Mucosa of descending colon (tissue), 3 donors: ENCODE measurements around the gene CIAO2B. TPM values are rescaled to one million over a fixed set of nuclear protein-coding genes. Genes with fewer than 3 reads are reported as not detected.
"Not testable (repeated sequence)": the region's sequence is repeated elsewhere in the genome, so short reads cannot be mapped to it uniquely, and the experiment has no call there.

Experiments
- ATAC-seq: fragments of 200-7000 bp; cut with Tn5 transposase; one replicate; pipeline ENCODE4 v1.9.1; 2020; ENCODE audit warnings: mild to moderate bottlenecking, moderate library complexity
- DNase-seq, 3 donors: peaks; one replicate each; pipeline ENCODE4 v3.0.0-alpha.2; 2020
- H3K36me3 ChIP-seq: fragments of 200-600 bp; one replicate; pipeline ENCODE4 v1.8.0; 2021; ENCODE audit warnings: low read depth, mild to moderate bottlenecking
- H3K4me1 ChIP-seq: fragments of 200-600 bp; one replicate; pipeline ENCODE4 v1.8.0; 2021; ENCODE audit warnings: low read depth, mild to moderate bottlenecking
- H3K4me3 ChIP-seq: fragments of 200-600 bp; one replicate; pipeline ENCODE4 v1.8.0; 2021; ENCODE audit warnings: mild to moderate bottlenecking
- H3K9me3 ChIP-seq: fragments of 200-600 bp; one replicate; pipeline ENCODE4 v1.8.0; 2021; ENCODE audit warnings: mild to moderate bottlenecking
- CTCF ChIP-seq: fragments of 200-600 bp; IDR thresholded peaks from one replicate; pipeline ENCODE4 v1.8.0; 2022; ENCODE audit warnings: antibody characterized with exemption, mild to moderate bottlenecking
- intact Hi-C, 2 donors: fragments of 100-400 bp; cut with DNase I in 1 of 2; cut with micrococcal nuclease in 1 of 2; formaldehyde crosslinking; loops; one replicate each; pipeline versions ENCODE4 v1.11.0 to v1.11.1; 2022; cut with DNase I, micrococcal nuclease
- total RNA-seq, 3 donors: library from RNA; stranded (reverse); fragmentation: NEBNext Ultra II Directional in 2 of 3; extraction: Animal tissue kit (Norgen Biotek cat#: 25700) in 2 of 3; gene quantifications; one replicate each; pipeline versions ENCODE4 v1.2.1 to v1.2.4, GENCODE V29; 2021 to 2023
- donor health status: DM: no; HTN: no; CAD: no; lungs with moderate emphysema.
- donor health status: DM: no; HTN: no; CAD: no.
- donor health status: DM: no; HTN: yes; CAD: no.

Gene CIAO2B
- total RNA-seq, 3 donors from 2014 or later, result 72.5 to 78.1 (median 76.5) TPM

- Histone ChIP-seq H3K36me3 (no peaks in the 10 kb centered on the region), H3K4me3 (no peak overlapping the region), H3K4me1 (peaks cover 38% of the 10 kb centered on the region), H3K9me3 (no peaks in the 10 kb centered on the region)
- TF ChIP-seq CTCF, result no peak
- intact Hi-C loops, result no loop called here
- no peak for ATAC-seq
- DNase-seq, result no peak
Measured at GRCh38 chr16:66898933-66899309, 35.3 kb downstream of the CIAO2B start.

- H3K9me3 ChIP-seq, result no peaks in the 10 kb centered on the region
- no peak overlapping the region for H3K4me3 ChIP-seq
- intact Hi-C loops, result no loop called here
- DNase-seq (peak in 1 of 3 donors; percentile 35), ATAC-seq (no peak)
- TF ChIP-seq CTCF, result no peak
- peaks cover 38% of the 10 kb centered on the region for H3K4me1 ChIP-seq
- no peaks in the 10 kb centered on the region for H3K36me3 ChIP-seq
Measured at GRCh38 chr16:66898207-66898606, 36.0 kb downstream of the CIAO2B start.

GRCh38 chr16:66896682-66897081 lies 37.5 kb downstream of the CIAO2B start:
- H3K9me3 ChIP-seq, H3K4me3 ChIP-seq, H3K36me3 ChIP-seq, intact Hi-C loops: not testable (repeated sequence)
- peaks cover 38% of the 10 kb centered on the region for H3K4me1 ChIP-seq
- peak; percentile 15 for ATAC-seq
- DNase-seq, result peak in 2 of 3 donors; percentile 18 to 41

GRCh38 chr16:66895999-66896398 lies 38.2 kb downstream of the CIAO2B start:
- Histone ChIP-seq H3K4me1 (peaks cover 33% of the 10 kb centered on the region), H3K4me3 (no peak overlapping the region), H3K36me3 (no peaks in the 10 kb centered on the region), H3K9me3 (no peaks in the 10 kb centered on the region)
- intact Hi-C loops, result no loop called here
- DNase-seq, result peak in 1 of 3 donors; percentile 32
- TF ChIP-seq CTCF, result no peak
- peak; percentile 23 for ATAC-seq

- DNase-seq (no peak), ATAC-seq (no peak)
- intact Hi-C loops, result no loop called here
- Histone ChIP-seq H3K4me3 (no peak overlapping the region), H3K9me3 (no peaks in the 10 kb centered on the region), H3K4me1 (peaks cover 29% of the 10 kb centered on the region), H3K36me3 (no peaks in the 10 kb centered on the region)
- no peak for TF ChIP-seq CTCF
Measured at GRCh38 chr16:66895689-66895979, 38.6 kb downstream of the CIAO2B start.

GRCh38 chr16:66894948-66895688 lies 39.1 kb downstream of the CIAO2B start:
- no peak overlapping the region for H3K4me3 ChIP-seq
- intact Hi-C loops, result loop anchor here in 1 of 2 donors (5.0 kb wide), 1 partner anchor 32 kb away; the partner anchor contains the start of gene RRAD
- no peaks in the 10 kb centered on the region for H3K36me3 ChIP-seq
- peaks cover 25% of the 10 kb centered on the region for H3K4me1 ChIP-seq
- ATAC-seq (peak; percentile 87), DNase-seq (peak in 2 of 3 donors; percentile 75 to 90)
- H3K9me3 ChIP-seq, result no peaks in the 10 kb centered on the region
- peak; percentile 61 for TF ChIP-seq CTCF
